NCI-H345 treated with DMSO at 0.1 percent for 48 hours (cell line): Measurements from ENCODE around the gene RPS6KA5.
"Not testable (repeated sequence)": the region's sequence is repeated elsewhere in the genome, so short reads cannot be mapped to it uniquely, and the experiment has no call there.

Source experiments
- DNase-seq: peaks from one replicate; lab custom pipeline; 2025; ENCODE audit not compliant: unreplicated experiment; lab: John Stamatoyannopoulos, UW

RPS6KA5 gene

DNA sequence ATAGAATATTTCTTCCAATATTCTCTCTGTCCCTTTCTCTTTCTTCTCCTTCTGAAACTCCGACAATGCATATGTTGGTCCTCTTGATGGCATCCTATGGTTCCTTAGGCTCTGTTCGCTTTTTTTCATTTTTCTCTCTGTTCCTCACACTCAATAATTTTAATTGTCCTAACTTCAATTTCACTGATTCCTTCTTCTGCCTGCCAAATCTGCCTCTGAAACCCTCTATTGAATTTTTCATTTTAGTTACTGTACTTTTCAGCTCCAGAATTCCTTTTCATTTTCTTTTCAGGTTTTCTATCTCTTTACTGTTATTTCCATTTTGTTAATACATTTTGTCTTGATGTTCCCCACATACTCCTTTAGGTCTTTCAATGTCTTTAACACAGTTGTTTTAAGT, 177.2 kb downstream of the RPS6KA5 start:
- no peak for DNase-seq

DNA sequence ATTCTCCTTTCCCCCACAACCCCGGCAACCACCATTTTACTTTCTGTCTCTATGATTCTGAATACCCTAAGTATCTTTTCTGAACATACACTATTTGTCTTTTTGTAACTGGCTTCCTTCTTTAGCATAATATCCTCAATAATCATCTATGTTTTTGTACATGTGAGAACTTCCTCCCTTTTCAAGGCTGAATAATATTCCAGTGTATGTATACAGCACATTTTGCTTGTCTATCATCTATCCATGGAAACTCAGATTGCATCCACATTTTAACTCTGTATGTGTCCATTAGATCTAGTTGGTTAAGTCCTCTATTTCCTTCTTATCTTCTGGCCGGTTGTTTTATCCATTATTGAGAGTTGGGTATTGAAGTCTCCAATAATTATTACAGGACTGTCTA, 180.2 kb downstream of the RPS6KA5 start:
- DNase-seq = no peak

DNA sequence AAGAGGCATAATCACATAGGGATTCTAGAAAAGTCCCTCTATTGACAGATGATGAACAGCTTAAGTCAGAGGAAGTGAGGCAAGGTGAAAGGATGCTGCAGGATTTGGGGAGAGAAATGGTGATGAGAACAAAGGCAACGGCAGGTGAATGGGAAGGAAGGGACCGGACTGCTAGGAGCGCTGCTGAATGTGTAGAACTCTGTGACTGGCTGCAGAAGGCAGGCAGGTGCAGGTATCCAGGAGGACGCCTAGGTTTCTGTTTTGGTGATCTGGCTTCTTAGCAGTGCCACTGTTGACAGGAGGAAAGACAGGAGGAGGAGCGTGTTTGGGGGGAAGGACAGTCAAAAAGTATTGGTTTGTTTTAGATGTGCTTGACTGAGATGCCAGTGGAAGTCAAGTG, 185.8 kb downstream of the RPS6KA5 start:
- no peak for DNase-seq

DNA sequence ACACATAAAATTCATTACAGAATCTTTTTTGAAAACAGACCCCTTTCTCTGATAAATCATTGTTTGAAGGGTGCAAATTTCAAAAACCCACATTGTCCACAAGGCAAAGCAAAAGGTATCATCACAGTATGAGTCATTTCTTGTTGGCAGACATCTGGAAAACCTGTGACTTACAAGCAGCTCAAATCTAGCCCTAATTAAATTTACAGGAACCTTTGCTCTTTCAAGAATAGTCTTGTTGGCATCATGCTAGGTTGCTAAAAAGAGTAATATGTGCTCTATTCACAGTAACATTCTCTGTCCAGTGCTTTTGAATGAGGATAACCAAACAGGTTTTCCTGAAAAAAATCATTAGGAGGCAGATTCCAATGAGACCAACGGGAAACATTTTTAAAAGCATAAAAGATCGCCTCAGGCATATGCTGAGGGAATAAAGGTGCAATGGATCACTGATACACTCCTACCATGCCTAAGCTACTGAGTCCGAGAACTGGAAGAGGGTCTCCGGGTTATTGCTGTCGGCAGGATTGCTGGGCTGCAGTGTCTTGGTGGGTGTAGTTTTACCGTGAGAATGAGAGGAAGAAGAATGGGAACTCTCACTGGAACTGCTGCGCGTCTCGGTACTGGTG, 188.7 kb downstream of the RPS6KA5 start:
- no peak for DNase-seq

DNA sequence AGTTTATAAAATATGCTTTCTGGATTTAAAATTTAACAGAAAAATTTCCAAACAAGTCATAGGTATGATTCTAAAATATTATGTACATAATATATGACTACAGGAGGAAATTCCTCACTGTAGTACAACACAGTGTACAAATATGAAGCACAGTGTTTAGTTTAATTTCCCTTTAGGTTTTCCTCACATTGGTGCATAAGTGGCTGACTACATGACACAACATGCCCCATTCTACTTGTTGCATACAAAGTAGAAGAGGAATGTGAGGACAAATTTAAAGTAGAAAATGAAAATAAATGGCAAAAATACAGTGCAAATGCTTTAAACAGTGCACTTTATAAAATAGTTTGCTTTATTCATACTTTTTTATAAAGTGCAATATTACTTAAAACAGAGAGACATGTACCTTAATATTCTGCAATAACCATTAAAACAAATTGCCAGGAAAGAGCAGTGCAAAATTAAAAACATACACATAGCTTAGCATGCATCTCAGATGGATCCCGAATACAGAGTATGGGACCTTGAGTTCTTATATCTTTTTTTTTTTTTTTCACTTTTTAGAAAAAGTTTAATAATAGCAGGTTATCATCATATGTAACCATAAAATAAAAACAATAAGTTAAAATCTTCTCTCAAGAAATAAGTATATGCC, 189.4 kb downstream of the RPS6KA5 start:
- DNase-seq = no peak

DNA sequence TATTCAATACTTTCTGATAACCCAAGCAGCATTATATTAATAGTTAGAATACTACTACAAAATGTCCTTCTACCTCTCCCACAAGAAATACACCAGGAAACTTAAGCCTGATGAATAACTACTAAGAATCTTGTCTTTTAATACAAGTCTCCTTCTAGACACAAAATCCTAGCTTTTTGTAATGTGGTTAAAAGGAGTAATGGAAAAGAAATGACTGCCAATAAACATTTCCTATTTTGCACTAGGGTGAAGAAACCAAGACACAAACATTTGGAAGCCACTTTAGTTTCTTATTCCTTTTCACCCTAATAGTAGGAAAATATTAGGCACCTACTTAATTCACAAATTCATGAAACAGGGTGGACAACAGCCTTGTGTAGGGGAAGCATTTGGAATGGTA, 192.9 kb downstream of the RPS6KA5 start:
- no peak for DNase-seq

DNA sequence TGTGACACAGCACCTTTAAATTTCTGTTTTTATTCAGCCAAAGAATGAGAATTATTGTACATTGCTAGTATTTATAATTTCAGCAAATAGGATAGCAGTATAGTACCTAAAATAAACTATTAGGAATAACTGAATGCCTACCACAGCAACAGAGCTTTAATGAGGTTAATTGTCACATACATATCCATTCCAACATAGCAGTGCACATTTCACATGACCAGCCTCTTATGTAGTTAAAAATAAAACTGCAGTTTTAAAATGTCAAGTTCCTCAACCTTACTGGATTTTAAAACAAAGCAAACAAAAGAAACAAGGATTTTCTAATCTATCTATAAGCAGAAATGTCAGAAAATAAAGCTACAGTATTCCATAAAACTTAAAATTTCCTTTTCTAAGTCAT, 193.6 kb downstream of the RPS6KA5 start:
- no peak for DNase-seq

DNA sequence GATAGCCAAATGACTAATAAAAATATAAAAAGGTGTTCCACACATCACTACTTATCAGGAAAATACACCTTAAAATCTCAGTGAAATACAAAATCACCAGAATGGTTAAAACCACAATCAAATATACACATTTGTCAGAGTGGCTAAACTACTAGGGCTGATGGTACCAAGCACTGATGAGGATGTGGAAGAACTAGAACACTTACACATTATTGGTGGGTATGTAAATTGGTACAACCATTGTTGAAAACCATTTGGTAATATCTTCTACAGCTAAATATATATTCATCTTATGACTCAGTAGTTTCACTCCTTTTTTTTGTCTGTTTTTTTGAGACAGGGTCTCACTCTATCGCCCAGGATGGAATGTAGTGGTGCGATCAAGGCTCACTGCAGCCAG, 195.7 kb downstream of the RPS6KA5 start:
- no peak for DNase-seq

DNA sequence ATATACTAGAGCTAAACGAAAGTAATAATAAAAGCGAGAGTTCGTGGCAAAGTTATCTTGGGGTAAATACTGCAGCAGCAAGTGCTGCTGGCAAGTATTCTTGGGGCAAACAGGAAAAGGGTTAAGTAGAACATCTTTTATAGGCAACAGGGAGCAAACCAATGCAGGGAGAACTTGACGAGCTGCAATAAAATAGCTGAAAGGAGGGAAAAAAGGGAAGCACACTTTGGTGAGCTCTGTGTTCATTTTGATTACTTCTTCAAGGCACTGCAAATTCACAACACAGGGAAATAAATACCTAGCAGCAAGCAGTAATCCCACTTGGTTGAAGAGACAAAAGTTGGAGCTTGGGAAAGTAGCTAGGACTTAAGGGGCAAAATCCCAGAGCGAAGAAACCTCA, 201.9 kb downstream of the RPS6KA5 start:
- DNase-seq = no peak

DNA sequence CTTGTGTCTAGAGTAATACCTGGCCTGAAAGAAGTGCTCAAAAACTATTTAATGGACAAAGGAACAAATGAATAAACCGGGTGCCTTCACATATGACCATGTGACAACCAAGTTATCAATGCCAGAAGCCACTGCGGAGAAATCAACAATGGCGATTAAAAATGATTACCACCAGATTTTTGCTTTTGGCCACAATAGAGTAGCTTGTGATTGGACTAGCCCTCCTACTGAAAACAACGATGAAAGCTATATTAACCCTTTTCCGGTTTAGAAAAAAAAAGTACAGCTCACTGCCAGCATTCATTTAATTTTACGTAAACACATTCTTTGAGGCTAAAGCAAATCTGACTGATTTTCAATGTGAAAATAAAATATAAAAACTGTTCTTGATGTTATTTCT, 202.6 kb downstream of the RPS6KA5 start:
- no peak for DNase-seq

DNA sequence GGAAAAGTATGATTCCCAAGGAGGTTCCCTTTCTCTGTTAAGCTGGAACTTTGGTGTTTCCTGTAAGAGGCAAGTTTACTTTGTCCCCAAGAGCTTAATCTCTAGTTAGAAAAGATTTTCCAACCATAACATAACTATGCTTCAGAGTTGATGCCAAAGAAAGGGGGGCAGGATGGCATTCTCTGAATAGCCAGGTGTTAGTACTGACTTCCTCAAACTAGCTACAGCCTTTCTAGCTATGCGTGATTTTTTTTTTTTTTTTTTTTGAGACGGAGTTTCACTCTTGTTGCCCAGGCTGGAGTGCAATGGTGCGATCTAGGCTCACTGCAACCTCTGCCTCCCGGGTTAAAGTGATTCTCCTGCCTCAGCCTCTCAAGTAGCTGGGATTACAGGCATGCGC, 204.3 kb downstream of the RPS6KA5 start:
- not testable (repeated sequence) for DNase-seq

DNA sequence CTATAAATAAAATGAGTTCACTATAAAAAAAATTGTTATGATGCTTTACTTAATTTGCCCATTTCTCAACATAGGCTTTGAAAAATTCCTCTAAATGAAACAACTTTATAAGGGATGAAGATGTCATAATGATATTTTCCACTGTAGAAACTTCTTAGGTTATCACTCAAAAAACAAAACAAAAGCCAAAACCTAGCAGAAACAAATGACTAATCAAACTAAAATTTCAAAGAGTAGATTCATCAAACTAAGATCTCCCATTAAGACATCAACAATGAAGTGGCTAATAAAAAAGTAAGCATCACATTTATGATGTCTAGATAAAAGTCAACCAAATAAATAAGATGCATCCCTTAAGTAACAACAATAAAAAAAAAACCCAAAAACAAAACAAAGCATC, 207.3 kb downstream of the RPS6KA5 start:
- no peak for DNase-seq

DNA sequence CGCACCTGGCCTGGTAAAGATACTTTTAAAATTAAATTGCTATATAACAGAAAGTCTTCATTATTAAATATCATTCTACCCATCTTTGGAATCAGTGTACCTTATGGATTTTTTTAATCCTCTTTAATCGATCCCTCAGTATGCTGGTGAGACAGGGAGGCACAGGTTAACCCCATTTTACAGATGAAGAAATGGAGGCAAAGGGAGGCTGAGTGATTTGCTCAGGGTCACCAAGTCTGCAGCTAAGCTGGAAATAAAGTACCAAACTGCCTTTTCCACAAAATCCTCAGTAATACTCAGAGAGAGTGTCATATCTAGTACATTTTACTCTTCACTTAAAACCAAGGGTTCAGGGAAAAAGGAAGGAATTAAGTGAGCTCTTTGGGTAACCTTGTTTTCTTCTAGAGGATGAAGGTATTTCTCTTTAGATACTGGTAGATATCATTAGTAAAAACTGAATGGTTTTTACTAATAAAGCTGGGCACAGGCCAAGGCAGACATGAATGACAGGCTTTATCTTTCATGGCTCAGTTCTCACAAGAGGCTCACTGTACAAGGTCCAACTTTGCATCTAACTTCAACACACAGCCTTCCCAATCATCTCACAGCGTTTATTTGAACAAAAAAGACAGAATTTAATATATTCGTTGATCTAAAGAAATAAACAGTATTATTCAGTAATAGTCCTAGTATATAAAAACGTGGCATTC, 209.0 kb downstream of the RPS6KA5 start:
- no peak for DNase-seq

DNA sequence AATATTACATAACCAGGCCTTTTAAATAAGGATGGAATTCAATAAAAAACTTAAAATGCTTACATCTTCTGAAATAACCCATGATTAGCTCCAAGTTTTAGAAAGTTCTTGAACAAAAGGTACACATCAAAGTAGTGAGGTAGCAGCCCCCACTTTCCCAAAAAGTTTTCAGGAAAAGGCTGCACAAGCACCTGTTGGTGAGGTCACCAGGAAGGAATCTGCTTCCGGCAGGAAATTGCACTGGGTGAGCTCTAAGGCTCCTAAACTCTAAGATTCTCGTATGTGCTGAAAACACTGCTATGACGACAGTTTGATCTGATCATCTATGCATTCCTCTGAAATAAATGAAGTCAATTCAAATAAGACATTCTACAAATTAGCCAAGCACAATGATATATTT, 210.0 kb downstream of the RPS6KA5 start:
- no peak for DNase-seq

DNA sequence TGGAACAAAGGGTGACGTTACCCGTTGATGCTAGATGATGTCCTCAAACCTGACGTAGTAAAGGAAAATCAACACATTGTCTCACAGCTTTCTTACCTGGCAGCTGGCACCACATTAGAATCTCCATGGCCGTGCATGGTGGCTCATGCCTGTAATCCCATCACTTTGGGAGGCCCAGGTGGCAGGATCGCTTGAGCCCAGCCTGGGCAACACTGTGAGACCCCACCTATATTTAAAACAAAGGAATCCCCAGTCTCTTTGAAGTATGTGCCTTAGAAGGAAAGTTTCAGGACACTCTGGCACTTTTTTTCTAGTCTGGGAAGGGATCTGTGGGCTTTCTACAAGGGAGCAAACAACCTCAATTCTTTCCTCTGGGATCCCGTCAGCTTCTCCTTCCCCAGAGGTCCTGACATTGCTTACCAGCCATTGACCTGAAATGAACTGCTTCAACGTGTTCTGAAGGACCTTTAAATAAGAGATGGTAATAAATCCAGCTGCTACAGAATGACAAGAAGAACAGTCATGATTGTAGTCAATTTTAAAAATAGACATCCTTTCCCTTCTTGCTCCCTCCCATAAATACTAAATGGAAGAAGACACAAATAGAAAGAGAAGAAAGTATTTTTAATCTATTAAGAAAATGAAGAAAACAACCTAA, 210.5 kb downstream of the RPS6KA5 start:
- no peak for DNase-seq

DNA sequence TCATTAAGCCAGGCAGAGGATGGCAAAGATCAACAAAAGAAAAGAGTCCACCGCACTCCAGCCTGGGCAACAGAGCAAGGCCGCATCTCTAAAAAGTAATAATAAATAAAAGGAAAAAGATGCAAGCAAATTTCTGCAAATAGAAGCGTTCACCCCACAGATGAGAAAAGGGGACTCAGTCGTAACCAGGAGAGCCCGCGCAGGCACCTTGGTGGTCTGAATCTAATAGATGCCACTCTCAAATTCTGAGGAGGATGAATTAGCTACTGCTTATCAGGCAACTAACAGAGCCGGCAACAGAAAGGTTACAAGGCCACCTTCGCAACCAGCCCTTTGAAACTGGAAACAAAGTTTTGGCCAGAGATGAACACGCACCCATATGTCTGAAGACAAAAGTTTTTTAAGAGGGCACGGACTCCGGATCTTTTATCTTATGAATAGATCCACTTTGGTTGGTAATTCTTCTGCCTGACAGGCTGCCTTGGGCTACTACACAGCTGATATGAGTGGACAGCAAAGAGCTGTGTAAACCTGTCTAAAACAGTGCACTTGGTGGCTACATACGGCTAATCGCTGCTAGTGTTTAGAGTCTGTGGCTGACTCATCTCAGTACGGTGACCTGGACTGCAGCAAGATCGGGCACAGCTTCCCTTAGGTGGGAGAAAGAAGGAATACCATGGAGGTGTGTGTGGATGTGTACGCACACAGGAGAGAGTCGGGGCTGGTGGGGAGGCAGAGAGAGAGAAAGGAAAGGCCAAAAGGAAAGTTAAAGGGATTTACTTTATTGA, 211.3 kb downstream of the RPS6KA5 start:
- DNase-seq = no peak

DNA sequence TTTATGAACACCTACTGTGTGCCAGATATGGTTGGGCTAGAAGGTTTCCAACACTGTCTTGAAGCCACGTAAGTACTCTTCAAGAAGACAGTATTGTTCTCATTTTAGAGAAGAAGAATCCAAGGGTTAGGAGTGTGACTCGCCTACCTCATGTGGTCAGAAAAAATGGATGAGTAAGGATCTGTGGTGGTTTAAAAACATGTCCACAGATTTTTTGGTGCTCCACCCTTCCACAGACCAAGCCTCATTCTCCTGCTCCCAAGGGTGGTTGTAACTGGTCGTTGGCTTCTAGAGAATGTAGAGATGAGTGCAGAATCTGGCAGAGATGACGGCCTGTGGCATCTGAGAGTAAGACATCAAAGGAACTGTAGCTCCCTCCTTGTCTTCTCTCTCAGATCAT, 213.9 kb downstream of the RPS6KA5 start:
- DNase-seq = no peak

DNA sequence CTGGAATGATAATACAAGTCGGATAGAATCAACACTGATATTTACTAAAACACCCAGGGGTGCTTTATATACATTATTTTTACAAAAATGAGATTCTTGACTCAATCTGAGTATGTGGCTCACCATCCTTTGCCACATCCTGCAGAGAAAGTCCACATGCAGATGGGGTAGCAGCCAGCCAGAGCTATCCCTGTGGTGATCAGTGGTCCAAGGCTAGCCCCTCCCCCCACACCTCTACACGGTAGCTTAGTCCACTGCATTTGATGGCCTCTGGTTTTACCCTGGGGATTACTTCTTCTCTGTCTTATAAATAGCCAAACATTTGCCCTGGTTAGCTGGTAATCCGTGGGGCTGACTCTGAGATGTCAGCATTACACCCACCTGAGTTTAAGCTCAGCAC, 216.1 kb downstream of the RPS6KA5 start:
- no peak for DNase-seq

DNA sequence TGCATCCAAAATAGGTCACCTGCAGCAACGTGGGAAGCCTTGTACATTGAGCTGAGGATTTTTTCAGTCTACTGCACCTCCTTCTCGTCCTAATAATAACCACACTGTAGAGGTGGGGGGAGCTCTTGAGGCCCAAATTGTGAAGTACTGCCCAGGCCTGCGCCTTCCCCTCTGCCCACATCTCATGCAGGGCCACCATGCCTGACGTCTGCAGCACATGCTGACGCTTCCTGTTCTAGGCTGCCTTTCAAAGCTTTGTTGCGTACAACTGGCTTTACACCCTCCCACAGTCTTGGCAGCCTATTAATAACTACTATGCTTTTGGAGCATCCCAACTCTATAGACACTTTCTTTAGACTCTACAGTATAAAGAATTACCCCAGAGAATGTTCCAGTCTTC, 217.7 kb downstream of the RPS6KA5 start:
- no peak for DNase-seq

DNA sequence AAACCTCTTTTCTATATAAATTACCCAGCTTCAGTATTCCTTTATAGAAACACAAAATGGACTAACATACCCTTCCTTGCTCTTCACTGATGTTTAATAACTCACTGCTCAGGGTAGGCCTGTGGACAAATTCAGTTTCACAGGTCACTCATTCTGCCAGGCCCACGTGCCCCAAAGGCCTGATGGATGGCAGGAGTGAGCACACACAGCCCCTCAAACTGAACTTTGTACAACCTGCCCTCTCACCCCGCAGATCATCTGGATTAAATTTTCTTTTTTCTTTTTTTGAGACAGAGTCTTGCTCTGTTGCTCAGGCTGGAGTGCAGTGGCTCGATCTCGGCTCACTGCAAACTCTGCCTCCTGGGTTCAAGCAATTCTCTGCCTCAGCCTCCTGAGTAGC, 219.8 kb downstream of the RPS6KA5 start:
- DNase-seq = not testable (repeated sequence)

DNA sequence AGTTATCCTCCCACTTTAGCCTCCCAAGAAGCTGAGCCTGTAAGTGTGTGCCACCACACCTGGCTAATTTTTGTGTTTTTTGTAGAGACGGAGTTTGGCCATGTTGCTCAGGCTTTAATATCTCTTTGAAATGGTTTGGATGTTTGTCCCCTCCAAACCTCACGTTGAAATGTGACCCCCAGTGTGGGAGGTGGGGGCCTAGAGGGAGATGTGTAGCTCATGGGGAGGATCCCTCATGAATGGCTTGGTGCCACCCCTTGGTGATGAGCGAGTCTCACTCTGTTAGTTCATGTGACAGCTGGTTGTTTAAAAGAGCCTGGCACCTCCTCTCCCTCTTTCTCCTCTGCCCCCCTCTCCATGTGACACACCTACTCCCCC, 220.6 kb downstream of the RPS6KA5 start:
- no peak for DNase-seq
